ENCODE data around the gene NPSR1.
"Not testable (repeated sequence)": the region's sequence is repeated elsewhere in the genome, so short reads cannot be mapped to it uniquely, and the experiment has no call there.

The NPSR1 gene

GRCh38 chr7:34759477-34760125 is 101.6 kb downstream of the NPSR1 start:
- no peak for DNase-seq

GRCh38 chr7:34760271-34760670 is 102.3 kb downstream of the NPSR1 start:
- no peak for DNase-seq

- DNase-seq, result no peak
Observed at GRCh38 chr7:34761206-34761605, 103.2 kb downstream of the NPSR1 start.

- DNase-seq, result no peak
Observed at GRCh38 chr7:34761627-34762026, 103.6 kb downstream of the NPSR1 start.

GRCh38 chr7:34762764-34763163 is 104.7 kb downstream of the NPSR1 start:
- no peak for DNase-seq

- DNase-seq, result no peak
Observed at GRCh38 chr7:34772296-34772938, 114.4 kb downstream of the NPSR1 start.

GRCh38 chr7:34776748-34777358 is 118.8 kb downstream of the NPSR1 start:
- DNase-seq, result no peak

- DNase-seq, result no peak
Observed at GRCh38 chr7:34780546-34780945, 122.5 kb downstream of the NPSR1 start.

GRCh38 chr7:34787586-34787985 is 129.6 kb downstream of the NPSR1 start:
- DNase-seq, result no peak

- DNase-seq, result no peak
Observed at GRCh38 chr7:34806831-34807230, 148.8 kb downstream of the NPSR1 start.

- no peak for DNase-seq
Observed at GRCh38 chr7:34807548-34808340, 149.7 kb downstream of the NPSR1 start.

- DNase-seq, result not testable (repeated sequence)
Observed at GRCh38 chr7:34814203-34814842, 156.3 kb downstream of the NPSR1 start.

- DNase-seq, result no peak
Observed at GRCh38 chr7:34821932-34822558, 164.0 kb downstream of the NPSR1 start.

- DNase-seq, result peak; percentile 66 to 67
Observed at GRCh38 chr7:34823650-34824258, 165.7 kb downstream of the NPSR1 start.

- DNase-seq, result no peak
Observed at GRCh38 chr7:34825221-34825620, 167.2 kb downstream of the NPSR1 start.

- DNase-seq, result no peak
Observed at GRCh38 chr7:34830390-34830789, 172.4 kb downstream of the NPSR1 start.

- no peak for DNase-seq
Observed at GRCh38 chr7:34831436-34831835, 173.4 kb downstream of the NPSR1 start.

GRCh38 chr7:34832020-34832419 is 174.0 kb downstream of the NPSR1 start:
- no peak for DNase-seq

- DNase-seq, result no peak
Observed at GRCh38 chr7:34835901-34836600, 178.0 kb downstream of the NPSR1 start.

GRCh38 chr7:34837316-34837715 is 179.3 kb downstream of the NPSR1 start:
- DNase-seq, result no peak

GRCh38 chr7:34837801-34838201 is 179.8 kb downstream of the NPSR1 start:
- no peak for DNase-seq

All from stimulated activated CD4-positive, alpha-beta T cell treated with anti-CD3 and anti-CD28 coated beads, Interleukin-2, amount 100 ng/mL, for 24 hours (primary cell).